DMS114 treated with DMSO at 0.1 percent for 48 hours (cell line): ENCODE data around the gene INSIG2.

Source experiments
- DNase-seq: peaks from one replicate; lab custom pipeline; 2025; ENCODE audit not compliant: unreplicated experiment; lab: John Stamatoyannopoulos, UW

Gene INSIG2

DNA sequence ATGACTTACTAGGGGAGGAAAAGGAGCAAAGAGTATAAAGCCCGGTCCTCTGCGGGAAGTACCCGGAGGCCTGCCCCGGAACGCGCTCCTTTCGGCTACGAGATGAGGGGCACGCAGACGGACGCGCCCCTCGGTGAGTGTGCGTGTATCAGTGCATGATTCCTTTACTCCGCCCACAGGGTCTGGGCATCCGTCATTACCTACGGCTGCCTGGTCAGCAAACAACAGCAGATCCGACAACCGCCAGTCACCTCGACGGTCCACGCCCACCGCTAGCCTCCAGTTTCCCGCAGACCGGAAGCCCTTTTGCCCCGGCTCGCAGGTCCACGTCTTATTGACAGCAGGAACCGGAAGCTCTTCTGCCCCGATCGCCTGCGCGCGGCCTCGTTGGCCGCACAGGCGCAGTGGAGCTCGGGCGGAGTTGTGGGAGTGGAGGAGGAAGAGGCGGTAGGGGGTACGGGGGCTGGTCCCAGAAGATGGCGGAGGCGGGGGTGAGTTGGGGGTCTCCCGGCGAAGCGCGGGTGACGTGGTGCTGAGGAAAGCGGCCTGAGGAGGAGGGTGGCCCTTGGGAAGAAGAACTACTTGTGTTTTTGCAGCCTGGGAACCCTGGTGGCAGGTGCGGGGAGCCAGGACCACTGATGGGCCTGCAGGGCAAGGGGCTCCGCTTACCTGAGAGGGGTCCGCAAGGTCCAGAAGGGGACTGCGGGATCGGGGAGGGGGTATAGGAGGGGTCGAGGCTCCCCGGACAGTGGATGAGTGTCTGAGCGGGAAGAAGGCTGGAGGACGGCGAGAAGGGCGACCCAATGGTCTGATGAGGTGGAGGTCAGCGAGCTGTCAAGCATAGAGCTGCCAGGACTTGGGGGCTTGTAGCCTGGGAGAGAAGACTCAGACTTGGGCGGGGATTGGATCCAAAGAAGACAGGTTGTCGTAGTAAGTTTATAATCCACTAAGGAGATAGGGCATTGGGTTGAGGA is at the start of gene INSIG2:
Gene INSIG2 (plus strand): TSS at position 421 of the 974 bp plus-strand sequence. CDS start 8,086 bp downstream, outside the sequence.
- peak; percentile 89 for DNase-seq

DNA sequence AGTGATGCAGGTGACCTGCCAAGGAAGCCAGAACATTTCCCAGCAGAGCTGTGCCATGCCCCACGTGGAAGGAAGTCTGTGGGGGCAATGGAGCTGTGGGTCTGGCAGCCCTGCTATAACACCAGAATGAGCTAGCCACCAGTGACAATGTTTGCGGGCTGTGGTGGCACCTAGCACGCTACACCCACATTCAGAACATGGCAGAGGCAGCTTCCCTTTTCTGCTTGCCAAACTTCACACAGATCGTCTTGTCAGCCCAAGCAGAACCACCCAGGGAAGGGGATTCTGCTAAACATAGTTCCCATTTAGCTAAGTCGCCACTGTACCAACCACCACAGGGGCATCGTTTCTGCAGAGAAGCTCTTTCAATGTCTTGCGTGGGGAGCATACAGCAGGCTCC is 47.4 kb upstream of the INSIG2 start:
- no peak for DNase-seq

DNA sequence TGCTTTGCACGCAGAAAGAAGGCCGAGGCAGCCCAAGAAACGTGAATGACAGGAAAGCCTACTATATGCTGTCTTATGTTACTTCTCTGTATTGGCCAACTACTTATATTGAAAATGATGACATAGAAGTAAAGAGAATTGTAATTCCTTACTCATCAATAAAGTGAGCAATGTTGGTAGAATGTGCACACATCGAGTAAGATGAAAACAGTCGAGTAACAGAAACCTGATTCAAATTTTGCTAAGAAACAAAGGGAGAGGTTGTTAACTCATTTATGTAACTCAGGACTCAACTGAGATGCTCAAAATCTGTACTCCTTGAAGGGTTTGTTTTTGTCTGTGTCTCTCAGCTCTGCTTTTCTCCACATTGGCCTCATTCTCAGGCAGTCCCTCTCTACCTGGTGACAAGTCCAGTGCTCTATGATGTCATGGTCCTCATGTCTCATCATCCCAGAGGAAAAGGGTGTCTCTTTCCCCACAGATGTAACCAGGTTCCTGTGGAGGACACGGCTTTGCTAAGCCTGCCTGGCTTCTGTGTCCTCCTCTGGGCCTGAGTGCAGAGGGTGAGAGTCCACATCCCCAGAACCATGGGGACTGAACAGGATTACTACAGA is 44.1 kb upstream of the INSIG2 start:
- no peak for DNase-seq

DNA sequence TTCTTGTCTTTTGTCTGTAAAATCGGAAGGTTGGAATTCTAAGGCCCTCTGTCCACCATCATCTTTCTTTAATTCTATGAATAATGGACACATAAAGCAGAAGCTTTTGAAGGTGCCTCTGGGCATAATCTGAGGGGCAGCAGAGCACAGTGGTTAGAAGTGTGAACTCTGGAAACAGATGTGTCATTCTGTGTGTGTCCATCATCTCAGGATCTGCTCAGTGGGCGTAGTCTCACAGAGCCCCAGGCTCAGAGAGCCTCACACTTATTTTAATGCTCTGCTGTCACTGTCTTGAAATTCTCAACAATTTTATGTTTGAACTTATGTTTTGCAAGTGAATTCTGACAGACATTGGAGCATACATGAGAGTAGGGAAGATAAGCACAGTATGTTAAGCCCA is 43.4 kb upstream of the INSIG2 start:
- DNase-seq: no peak

DNA sequence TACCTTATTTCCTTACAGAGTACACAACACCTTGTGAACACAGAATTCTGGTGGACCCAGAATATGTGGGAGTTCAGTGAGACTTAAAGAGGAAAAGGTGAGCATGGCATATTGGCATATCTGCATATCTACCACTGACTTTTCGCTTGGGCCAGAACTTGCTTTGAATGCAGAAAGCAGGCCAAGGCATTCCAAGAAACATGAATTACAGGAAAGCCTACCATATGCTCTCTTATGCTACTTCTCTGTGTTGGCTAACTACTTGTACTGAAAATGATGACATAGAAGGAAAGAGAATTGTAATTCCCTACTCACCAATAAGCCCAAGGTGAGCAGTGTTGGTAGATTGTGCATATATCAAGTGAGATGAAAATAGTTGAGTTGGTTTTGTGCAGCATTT is 43.0 kb upstream of the INSIG2 start:
- no peak for DNase-seq

DNA sequence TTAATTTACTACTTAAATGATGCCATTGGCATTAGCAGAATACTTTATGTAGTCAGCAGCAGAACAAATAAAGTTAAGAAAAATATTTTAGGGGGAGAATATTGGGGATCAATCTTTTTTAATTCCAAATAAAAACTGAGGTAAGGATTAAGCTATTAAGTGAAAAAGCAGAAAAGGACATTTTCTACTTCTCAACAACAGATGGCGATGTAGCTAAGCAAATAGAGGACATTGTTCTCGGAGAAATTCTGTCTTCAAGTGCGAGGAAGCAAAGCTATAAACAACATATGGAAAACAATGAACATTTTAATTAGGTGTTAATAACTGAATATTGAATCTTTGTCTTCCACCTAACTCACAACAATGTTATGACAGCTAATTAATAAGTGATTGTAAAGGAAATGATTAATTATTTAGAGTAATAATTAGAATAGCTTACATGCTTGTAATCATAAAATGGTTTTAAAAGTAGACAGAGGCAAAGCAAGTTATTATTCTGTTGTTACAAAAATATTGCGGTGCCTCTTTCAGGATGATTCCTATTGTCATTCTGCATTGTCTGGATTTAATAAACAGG is 41.5 kb upstream of the INSIG2 start:
- DNase-seq: peak; percentile 9

DNA sequence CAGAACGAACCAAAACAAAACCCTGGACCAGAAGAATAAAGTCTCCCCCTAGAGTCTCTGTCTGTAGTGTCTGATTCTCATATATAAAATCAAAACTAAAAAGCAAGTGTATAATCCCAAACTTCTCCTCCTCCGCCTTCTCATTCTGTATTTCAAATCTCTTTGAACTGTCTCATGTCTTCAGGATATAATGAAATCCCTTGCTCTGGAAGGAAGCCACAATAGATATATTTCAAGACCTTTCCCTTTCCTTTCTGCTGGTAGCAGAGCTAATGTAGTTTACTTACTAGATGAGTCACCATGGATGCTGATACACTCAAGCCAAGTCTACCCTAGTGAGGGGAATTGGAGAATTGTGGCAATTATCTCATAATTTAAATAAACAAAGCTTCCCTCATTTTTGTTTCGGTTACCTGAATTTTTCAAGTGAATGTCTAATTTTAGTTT is 40.9 kb upstream of the INSIG2 start:
- no peak for DNase-seq

DNA sequence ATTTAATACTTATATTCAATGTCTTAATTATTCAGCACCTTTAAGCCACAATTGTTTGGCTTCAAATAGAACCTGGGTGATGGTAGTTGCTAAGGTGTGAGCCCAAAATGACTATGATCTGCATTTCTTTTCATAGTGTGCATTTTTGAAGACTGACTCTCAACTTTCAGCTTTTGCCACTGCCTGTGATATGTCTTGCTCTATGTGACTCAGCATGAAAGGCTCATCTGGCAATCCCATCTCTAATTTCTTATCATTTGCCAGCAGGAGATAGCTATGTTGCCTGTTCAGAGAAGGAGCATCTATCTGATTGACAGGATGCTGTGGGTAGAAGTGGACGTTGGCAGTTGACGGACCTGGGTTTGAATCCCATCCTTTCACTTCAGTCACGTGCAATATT is 39.9 kb upstream of the INSIG2 start:
- DNase-seq: no peak

DNA sequence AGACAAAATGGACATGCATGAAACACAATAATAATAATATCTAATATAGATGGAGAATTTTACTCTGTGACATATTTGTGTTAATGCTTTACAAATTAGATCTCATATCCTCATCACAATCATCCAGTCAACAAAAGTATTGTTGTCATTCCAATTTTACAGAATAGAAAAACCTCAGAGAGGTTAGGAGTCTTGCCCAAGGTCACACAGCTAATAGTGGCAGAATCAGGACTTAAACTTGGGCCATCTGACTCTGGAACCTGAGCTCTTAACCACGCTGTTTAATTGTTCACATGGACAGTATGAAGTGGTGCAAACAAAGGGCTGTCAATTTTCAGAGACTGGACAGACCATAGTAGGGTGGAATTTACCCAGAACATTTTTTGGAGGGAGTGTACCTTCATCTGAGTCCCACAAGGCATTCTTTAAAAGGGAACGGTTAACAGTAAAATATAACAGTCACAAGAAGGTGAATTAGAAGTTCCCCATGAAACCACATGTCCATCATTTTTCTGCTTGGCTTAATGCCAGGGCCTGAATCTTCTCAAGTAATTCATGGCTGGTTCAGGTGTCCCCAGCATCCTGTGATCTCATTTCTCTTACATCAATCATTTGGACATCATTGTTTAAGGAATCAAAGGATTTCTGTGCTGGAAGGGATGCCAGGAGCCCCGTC is 39.0 kb upstream of the INSIG2 start:
- DNase-seq: no peak

DNA sequence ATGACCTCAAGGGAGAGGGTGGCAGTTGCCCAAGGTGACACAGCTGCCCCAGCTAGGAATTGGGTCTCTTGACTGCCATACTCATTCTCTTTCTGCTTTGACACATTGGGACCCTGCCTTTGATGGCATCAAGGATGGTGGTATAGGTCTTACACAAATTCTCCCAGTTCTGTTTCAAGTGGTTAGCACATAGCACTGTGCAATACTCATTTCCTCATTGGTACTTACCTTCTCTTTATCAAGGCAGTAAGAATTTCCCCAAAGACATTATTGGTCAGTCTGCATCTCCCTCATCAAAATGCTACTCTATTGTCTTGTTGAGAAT is 38.5 kb upstream of the INSIG2 start:
- no peak for DNase-seq

DNA sequence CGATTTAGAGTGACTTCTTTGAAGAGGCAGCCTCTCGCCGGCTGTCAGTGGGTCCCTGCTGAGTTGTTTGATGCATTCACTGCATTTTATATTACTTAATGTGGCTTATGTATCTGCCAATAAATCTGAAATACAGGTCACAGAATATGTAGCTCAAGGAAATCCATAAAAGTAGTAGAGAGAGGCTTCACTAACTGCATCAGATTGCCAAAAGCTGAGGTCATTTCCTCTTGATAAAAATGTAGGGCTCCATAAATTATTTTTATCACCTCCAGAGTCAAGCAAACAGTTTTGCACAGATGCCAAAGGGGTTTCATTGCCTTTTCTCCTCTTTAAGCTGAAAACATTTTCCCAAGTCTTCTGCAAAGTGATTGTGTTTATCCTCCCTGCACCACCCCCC is 37.9 kb upstream of the INSIG2 start:
- no peak for DNase-seq

DNA sequence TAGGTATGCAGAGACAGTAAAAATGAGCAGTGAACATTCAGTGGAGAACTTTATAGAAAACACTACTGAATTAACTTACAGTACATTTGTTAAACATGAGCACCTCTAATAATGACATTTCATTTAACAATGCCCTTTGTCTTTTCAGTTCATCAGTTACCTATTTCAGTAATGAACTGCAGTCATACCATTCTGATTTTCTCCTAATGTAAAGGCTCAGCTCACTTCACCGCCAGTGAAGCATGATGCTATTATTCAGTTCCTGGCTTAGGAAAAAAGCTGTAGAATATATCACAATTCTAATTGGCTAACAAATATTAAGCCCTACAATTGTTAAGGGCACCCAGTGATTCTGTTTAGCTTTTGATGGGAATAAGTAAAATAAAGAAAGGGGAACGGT is 37.3 kb upstream of the INSIG2 start:
- DNase-seq: no peak

DNA sequence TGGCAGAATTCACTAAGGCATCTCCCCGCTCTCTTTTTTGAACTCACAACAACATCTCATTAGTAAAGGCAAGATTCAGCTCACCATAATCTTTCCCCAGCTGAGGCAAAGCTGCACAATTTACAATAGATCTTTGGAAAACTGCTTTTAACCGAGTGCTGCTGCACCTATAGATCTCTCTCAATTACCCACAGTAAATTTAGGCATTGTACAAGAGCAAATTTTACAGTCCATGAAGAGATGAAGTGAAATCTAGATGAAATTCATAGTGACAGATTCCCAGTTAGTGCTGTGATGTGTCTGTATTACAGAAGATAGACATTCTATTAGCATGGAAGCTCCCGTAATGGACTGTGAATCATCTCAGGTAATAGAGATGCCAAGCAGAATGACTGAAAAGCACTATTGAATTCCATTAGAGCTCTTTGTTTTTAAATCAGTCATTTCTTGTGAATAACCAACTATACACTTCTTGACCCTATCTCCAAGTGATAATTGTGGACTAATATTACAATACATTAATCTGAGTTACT is 36.4 kb upstream of the INSIG2 start:
- no peak for DNase-seq

DNA sequence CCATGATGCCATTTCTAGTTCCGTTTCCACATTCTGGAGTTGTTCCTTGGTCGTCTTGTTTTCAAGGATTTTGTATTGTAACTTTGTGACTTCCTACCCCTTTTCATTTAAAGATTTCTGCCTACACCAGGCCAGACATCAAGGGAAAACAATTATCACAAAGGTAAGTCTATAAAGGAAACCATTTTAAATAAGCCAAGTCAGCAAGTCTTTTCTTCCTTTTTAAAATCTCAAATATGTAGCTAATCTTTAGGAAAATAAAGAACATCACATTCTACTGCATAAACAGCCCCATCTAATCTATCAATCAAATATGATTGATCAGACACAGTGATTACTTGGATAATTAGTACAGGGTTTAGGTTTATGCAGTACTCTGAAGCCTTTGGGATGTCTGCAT is 35.8 kb upstream of the INSIG2 start:
- no peak for DNase-seq

DNA sequence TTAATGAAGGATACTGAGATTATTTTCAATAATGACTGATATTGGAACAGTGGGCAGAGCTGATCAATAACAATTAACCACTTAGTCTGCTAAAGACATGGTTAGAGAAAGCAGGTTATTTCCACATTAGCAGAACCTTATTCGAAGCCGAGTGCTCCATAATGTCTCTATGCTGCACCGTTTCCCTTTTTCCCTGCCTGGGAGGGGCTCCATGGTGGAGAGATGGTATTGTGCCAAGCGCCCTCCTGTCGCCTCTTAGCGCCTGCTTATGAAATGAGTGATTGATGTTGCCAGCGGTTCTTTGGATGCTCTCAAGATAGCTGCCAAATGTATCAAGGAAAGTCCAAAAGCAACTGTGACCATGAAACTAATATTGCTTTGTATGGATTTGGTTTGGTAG is 34.6 kb upstream of the INSIG2 start:
- DNase-seq: no peak

DNA sequence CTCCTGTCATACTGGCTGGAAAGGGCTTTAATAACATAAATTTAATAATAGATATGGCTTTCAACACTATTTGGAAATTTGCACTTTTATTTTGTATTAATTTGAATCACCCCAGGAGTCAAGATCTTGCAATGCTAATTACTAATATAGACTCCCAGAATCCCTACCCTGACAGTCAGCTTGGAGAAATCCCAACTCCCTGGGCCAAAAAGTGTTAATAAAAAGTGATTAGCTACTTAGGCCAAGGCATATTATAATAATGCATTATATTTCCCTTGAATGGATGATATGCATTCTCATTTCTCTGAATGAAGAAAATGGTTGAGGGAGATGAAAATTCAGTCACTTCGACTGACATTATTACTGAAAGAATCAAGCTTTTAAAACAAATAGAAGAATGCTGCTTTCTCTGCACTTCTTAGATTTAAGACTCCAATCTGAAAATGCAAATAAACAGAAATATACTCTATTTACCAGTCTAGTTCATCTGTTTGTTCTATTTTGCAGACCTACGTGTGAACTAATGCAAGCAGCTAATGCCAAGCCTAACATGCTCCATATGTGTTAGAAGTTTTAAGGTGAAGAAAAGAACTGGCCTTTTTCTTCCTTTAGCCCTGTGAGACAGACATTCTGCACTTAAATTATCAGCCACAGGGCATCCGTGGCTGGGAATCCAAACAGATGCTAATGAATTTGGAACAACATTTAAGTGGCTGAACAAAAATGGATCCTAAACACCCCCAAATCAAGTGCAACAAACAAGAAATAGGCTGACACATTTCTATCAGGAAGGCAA is 33.9 kb upstream of the INSIG2 start:
- no peak for DNase-seq

DNA sequence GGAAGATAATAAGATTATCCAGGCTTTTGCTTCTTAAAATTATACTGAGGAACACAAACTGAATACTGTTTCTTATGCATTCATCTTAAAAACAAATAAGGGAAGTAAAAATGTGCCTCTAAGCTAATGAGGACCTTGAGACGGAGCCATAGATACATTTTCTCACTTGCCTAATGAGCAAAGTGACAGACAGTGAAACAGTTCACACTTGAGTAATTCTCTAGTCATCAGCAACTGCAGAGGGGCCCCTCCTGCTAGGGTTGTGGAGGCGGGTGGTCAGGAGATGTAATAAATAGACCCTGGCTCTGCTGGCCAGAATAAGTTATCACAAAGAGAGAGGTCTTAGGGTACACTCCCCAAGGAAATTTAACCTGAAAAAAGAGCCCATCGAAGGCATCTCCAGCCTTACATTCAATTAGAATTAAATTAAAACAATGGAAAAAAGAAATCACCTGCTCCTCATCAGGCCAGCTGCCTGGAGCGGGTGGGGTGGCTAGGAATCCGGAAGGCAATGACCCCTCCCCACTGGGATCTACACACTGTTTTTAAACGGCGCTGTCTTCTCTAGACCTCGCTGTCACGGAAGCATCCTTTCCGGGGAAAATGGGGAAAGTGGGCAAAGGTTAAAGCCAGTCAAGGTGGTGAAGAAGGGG is 32.6 kb upstream of the INSIG2 start:
- no peak for DNase-seq

DNA sequence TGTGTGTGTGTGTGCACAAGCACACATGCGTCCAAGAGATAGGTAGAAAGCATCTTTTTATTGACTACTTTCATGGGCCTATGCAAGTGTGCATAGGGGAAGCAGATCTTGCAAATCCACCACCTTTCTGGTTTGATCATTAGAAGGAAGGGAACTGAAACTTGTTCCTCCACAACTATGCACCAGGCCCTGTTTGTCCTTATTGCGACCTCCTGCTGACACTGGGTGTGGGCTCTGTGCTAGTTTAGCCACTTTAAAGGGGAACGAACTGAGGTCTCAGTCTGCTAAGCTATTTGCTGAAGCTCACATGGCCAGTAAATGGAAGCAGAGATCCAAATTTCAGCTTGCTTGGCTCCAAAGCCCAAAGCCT is 32.1 kb upstream of the INSIG2 start:
- DNase-seq: no peak

DNA sequence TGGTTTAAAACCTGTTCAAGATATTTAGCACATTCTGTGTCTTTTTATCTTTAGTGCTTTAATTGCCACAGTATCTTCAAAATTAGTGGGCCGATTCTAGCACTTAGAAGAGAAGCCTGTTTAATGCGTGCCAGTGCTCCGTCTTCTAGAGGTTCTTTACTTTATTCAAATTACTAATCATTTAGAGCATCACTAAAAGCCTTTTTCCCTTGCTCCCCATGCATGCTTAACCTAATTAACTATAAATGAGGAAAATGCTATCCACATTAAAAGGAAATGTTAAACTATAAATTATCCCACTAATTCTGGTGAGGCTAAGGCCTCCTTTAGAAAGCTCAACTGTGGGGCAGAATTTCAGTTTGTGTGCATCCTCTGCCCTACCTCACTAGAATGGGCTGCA is 31.5 kb upstream of the INSIG2 start:
- no peak for DNase-seq

DNA sequence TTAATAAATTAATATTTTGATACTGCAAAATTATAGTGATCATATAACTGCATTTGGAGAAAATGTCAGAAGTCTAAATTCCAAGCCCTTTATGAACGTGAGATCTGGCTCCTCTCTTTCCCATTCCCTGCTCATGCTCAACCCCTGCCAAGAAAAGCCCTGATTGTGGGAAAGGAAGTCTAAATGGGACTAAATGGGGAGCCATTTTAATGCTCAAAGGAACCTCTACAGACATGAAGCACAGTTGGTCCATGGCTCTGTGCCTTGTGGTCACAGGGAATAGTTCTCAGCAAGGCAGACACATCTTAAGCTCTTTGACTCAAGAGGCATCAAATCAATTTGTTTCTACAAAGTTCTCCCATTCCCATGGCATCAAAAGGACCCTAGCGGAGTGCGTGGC is 29.3 kb upstream of the INSIG2 start:
- DNase-seq: no peak
